Breast epithelium (tissue), 3 donors: ENCODE results near the gene LHFPL5.

ENCODE experiments used
- POLR2A ChIP-seq: fragments of 450-650 bp; IDR thresholded peaks from one replicate; pipeline ENCODE4 v1.6.1; 2016; ENCODE audit warnings: antibody characterized with exemption, mild to moderate bottlenecking, moderate library complexity
- TF ChIP-seq, protein P1 (sequence below), 3 donors: fragments of 450-650 bp; IDR thresholded peaks; one replicate each; pipeline ENCODE4 v1.5.1; 2016 to 2017; ENCODE audit warnings: antibody characterized with exemption in 3 of 3, mild to moderate bottlenecking in 3 of 3, moderate library complexity in 3 of 3

DNA sequence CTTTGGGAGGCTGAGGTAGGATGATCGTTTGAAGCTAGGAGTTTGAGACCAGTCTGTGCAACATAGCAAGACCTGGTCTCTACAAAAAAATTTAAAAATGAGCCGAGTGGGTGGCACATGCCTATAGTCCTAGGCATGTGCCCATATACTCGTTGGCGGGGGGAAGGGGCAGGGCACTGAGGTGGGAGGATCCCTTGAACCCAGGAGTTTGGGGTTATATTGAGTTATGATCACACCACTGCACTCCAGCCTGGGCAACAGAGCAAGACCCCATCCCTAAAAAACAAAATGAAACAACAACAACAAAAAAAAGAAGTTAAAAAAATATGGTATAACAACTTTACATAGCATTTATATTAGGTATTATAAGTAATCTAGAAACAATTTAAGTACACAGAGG lies 47.8 kb downstream of the LHFPL5 start:
- no peak for TF ChIP-seq POLR2A
- TF ChIP-seq, protein P1, sequence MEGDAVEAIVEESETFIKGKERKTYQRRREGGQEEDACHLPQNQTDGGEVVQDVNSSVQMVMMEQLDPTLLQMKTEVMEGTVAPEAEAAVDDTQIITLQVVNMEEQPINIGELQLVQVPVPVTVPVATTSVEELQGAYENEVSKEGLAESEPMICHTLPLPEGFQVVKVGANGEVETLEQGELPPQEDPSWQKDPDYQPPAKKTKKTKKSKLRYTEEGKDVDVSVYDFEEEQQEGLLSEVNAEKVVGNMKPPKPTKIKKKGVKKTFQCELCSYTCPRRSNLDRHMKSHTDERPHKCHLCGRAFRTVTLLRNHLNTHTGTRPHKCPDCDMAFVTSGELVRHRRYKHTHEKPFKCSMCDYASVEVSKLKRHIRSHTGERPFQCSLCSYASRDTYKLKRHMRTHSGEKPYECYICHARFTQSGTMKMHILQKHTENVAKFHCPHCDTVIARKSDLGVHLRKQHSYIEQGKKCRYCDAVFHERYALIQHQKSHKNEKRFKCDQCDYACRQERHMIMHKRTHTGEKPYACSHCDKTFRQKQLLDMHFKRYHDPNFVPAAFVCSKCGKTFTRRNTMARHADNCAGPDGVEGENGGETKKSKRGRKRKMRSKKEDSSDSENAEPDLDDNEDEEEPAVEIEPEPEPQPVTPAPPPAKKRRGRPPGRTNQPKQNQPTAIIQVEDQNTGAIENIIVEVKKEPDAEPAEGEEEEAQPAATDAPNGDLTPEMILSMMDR (IDR thresholded peaks at IDR 0.05) = no peak
